ENCODE data around the gene PTCD3.

Gene PTCD3

GRCh38 chr2:86105969-86106945 lies at the start of gene PTCD3:
PTCD3 (plus strand) TSS chr2:86106235; CDS start chr2:86106248, 13 bp downstream.
- peak; percentile 85 for DNase-seq (ENCODE audit: low spot score)
- FAIRE-seq: peak; percentile 72

DNA sequence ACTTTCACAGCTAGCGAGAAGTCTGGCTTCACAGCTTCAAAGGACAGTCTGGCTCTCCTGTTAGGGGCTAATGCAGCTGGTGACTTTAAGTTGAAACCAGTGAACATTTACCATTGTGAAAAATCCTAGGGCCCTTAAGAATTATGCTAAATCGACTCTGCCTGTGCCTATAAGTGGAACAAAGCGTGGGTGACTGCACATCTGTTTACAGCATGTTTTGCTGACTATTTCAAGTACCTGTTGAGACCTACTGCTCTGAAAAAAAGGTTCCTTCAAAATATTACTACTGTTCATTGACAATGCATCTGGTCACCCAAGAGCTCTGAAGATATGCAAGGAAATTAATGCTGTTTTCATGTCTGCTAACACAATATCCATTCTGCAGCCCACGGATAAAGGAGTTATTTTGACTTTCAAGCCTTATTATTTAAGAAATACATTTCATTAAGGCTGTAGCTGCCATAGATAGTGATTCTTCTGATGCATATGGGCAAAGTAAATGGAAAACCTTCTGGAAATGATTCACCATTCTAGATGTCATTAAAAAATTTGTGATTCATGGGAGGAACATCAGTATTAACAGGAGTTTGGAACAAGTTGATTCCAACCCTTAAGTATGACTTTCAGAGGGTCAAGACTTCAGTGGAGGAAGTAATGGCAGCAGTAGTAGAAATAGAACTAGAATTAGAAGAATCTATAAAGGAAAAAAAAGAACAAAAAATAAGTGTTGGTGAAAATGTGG lies 49.3 kb upstream of the PTCD3 start:
- DNase-seq (ENCODE audit: low spot score): no peak
- no peak for FAIRE-seq

DNA sequence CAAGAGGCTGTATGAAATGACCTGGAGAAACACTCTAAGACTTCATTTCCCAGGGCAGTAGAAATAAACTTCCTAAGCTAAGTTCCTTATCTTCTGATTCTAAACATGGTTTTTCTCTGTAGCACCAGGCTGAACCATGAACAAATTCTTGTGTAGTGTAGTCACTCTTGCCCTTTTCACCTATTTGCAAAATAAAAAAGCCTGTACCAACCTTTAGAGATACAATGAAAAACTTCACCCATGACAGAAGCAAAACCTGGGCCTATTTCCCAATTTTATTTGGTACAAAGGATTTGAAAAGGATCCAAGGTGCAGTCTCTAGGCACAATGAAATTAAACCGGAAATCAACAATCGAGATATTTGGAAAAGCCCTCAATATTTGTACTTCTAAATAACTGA lies 44.0 kb upstream of the PTCD3 start:
- DNase-seq (ENCODE audit: low spot score) (no peak), FAIRE-seq (peak; percentile 78)

- DNase-seq (ENCODE audit: low spot score) (peak; percentile 28), FAIRE-seq (peak; percentile 14)
Measured at GRCh38 chr2:86064006-86064405, 42.0 kb upstream of the PTCD3 start.

DNA sequence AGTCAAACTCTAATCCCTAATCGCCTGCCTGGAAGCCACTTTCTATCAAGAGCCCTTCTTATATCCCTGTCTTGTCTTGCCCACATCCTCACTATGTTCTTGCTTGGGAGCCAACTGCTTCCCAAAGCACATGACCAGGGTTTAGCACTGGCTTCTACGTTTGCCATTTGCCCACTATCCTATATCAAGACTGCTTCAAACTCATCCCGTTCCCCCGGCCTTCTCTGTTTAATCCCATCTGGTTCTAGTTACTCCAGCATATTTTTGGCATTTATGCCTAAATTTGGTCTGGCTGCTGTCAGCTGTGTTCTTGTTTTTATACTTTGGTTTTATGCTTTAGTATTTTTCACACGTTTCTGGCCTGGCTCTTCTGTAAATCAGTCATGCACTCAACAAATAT lies 40.5 kb upstream of the PTCD3 start:
- DNase-seq (ENCODE audit: low spot score) (no peak), FAIRE-seq (no peak)

- FAIRE-seq (no peak), DNase-seq (ENCODE audit: low spot score) (no peak)
Measured at GRCh38 chr2:86066007-86066578, 39.9 kb upstream of the PTCD3 start.

DNA sequence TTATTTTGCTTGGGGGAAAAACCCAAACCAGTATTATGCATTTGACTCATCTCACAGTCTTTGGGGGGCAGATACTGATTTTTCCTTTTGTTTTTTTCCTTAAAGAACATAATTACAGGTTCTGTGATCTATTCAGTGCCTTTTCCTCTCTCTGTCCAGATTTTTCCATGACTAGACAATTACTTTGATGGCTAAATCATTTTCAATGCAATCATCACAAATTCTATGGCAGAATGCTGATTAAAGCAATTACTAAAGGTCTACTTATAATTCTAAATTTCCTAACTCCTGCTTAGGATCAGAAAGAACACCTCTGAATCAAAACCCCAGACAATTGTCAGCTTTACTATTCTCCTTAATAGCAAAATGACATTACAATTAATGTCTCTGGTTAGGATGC lies 39.1 kb upstream of the PTCD3 start:
- FAIRE-seq: no peak
- DNase-seq (ENCODE audit: low spot score): no peak

DNA sequence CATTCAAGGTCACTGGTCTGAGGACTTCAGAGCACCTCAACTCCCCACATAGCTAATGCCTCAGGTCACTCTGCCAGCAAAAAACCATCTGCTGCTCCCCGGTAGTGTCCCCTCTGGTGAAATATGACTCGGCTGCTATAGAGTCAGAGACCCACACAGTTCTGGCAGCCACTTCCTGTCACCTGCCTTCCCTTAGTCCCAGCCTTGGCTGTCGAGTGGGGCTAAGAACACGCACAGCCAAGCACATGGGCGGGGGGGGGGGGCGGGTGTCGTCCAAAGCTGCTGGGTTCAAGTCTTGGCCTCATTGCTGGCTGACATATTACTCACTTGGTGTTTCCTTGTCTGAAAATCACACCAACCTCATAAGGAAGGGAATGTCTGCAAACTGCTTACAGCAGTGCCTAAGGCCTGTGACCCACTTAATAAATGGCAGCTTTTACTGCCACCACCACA lies 37.9 kb upstream of the PTCD3 start:
- no peak for FAIRE-seq
- DNase-seq (ENCODE audit: low spot score): peak; percentile 45

DNA sequence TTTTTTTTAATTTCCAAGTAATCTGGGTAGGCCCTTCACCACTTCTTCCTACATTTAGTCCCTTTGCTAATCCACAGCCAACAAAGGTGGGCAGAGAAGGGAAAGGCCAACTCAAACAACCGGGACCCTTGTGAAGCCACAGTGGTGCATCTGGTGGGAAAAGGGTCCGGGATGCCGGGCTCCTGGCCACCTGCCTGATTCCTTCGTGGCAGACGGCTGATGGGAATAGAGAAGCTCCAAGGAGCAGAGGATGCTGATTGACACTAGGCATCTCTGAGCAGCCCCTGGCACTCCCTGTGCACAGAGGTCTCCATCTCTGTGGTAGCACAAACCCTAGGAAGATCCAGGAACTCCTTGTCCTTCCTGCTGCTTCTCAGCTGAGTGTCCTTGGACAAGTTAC lies 37.4 kb upstream of the PTCD3 start:
- FAIRE-seq (no peak), DNase-seq (ENCODE audit: low spot score) (no peak)

- DNase-seq (ENCODE audit: low spot score) (no peak), FAIRE-seq (no peak)
Measured at GRCh38 chr2:86069091-86069685, 36.8 kb upstream of the PTCD3 start.

DNA sequence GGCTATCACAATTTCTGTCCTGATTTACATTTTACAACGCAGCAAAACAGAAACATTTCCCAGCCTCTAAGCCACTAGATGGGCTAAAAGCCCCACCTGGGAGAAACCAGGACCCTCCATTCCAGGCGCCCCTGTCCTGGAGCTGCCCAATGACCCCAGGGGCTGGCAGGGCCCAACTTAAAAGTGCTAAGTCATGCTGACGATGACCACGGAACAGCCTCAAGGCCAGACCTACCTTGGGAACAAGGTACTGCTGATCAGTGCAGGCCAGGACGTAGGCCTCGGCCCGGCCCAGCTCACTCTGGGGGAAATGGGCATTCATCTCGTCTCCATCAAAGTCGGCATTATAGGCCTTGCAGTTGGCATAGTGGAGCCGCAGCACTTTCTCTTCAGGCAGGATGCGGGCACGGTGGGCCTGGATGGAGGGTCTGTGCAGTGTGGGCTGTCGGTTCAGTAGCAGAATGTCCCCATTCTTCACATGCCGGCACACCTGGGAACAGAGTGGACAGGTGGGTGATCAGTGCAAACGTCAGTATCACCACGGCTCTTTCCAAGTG lies 36.2 kb upstream of the PTCD3 start:
- FAIRE-seq (no peak), DNase-seq (ENCODE audit: low spot score) (no peak)

- DNase-seq (ENCODE audit: low spot score) (no peak), FAIRE-seq (no peak)
Measured at GRCh38 chr2:86070868-86071267, 35.2 kb upstream of the PTCD3 start.

GRCh38 chr2:86072271-86072858 lies 33.7 kb upstream of the PTCD3 start:
- FAIRE-seq (no peak), DNase-seq (ENCODE audit: low spot score) (no peak)

GRCh38 chr2:86073225-86073624 lies 32.8 kb upstream of the PTCD3 start:
- no peak for DNase-seq (ENCODE audit: low spot score)
- FAIRE-seq: no peak

- no peak for DNase-seq (ENCODE audit: low spot score)
- FAIRE-seq: no peak
Measured at GRCh38 chr2:86074256-86074655, 31.8 kb upstream of the PTCD3 start.

DNA sequence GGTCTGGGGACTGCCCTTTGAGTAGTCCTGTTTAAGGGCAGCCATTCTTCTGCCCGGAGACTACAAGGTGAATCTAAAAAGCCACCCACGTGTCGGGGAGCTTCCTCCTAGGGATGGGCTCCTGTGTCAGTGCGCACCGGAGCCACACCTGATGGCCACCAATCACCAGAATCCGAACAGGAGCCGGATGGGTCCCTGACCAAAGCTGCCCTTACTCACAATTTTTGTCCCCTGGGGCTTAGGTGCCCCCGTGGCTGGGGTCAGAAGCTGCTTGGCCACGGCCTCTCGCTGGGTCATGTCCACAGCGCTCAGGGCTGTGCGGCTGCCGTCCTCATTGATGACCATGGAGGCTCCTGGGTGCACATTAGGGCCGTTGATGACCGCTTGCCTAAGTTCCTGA lies 31.2 kb upstream of the PTCD3 start:
- DNase-seq (ENCODE audit: low spot score) (no peak), FAIRE-seq (no peak)

GRCh38 chr2:86075886-86076285 lies 30.1 kb upstream of the PTCD3 start:
- FAIRE-seq (no peak), DNase-seq (ENCODE audit: low spot score) (no peak)

DNA sequence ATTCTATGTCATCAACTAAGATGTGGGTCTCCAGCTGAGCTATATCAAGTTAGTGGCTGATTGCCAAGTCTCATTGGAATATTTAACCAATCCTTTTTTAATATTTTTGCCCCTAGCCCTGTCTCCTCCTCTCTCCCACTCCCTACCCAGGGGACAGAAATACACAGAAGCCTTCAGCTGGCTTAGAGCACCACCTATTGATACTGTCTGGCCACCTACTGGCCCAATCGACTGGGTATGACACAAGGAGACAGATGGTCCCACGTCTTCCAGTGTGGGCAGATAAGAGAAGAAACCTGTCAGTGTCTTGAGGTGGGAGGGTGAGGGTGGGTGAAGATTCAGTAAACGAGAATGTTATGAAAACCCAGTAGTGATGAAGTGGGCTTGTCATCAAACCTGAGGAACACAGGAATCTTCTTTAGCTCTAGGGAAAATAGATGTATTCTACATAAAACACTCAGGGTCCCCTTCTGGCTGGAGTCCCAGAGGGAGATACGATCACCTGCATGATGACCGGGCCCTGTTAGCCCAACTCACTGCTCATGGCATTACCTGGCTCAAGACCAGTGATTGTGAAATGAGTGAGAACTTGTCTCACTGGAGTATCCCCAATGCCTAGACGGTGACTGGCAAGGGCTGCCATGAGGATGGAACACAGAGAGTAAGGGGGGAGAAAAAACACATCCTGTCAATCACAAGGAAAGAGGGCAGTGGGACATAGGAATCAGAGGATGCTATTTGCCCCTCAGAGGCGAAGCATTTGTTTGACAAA lies 27.1 kb upstream of the PTCD3 start:
- FAIRE-seq: no peak
- DNase-seq (ENCODE audit: low spot score): no peak

DNA sequence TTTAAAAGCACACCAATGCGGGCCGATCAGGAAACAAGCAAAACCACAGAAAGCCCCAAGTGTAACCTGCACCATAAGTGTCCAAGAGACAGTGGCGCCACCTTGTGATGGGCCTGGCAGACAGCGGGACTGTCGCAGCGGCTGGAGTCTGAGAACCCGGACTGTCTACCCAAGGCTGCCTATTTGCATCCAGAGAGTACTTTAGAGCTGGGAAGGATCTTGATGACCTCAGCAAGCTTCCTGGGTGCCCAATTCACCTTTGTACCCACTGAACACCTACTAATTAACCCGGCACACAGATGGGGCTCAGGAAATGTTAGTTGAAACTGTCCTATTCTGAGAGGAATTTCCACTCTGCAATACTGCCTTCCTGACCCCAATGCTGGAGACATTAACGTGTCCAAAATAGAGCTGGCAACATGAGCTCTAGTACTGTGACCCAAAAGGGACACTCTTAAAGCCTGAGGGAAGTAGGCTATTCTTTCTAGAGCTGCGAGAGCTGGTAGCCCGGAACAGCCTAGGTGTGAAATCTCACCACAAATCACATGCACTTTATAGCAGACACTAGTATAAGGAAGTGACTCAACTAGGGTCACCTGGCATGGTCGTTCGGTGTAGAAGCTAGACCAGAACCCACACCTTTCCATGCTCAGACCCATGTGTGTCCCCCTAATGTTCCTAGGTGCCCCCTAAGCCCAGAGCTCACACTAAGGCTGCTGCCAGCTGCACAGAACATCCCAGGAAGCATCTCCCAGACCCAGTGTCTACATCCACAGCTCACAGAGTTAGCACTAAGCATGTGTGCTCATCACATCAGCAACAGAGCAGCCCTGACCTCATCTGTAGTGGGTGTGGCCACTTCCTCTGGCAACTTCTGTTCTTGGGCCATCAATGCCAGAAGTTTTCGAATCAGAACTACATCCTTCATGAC lies 25.8 kb upstream of the PTCD3 start:
- FAIRE-seq: no peak

More for the DNA sequence above, 25.8 kb upstream of the PTCD3 start:
- peak; percentile 36 for DNase-seq (ENCODE audit: low spot score)
